ENCODE measurements around the gene MMP19.

MMP19 gene

DNA sequence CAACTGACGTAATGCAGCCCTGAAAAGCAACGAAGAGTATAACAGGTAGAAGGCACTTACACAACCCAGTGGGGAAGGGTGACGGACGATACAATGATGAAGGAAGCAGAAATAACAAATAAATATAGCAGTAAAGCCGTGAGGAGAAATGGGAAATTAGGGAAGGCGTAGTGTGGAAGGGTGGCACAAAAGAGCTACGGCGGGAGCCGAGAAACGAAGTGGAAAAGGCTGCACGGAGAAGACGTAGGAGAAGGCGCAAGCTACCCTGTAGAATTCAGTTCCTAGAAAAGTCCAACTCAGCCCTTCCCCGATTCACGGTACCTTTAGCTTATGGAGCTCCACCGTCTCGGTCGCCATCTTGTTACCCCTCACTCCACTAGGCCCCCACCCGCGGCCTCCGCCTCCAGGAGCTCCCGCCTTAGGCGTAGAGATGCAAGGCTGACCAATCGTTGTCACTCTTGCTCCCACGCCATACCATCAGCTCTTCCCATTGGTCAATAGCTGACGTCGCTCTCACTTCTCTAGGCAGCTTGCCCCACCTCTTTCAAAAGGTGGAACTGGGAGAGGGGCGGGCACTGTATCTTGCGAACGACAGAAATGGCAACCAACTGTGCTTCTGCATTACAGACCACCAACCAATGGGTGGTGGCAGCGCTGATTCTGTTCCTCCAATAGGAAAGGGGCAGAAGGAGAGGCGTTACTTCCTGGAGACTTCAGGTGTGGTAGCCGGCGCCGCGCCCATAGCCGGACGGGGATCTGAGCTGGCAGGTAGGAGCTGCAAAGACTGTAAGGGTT, 25.2 kb downstream of the MMP19 start, which contains the start of the genes ORMDL2 and SARNP:
TSS of gene ORMDL2 (plus strand) at position 697 of the 795 bp plus-strand sequence. CDS start 959 bp downstream, outside the sequence.
TSS of gene SARNP (minus strand) at position 380 of the 795 bp plus-strand sequence. CDS start at position 357, 23 bp downstream.
- H3K36me3 Mint-ChIP-seq (ENCODE audit: low read depth), result peaks cover 36% of the 10 kb centered on the region
- no peaks in the 10 kb centered on the region for H3K27me3 Mint-ChIP-seq (ENCODE audit: low read depth)
- no peak within 1 kb of the TSS for H3K4me3 Mint-ChIP-seq
- H3K9me3 Mint-ChIP-seq, result no peaks in the 10 kb centered on the region
- peaks cover 24% of the 10 kb centered on the region for H3K4me1 Mint-ChIP-seq
- TF ChIP-seq, protein P1, sequence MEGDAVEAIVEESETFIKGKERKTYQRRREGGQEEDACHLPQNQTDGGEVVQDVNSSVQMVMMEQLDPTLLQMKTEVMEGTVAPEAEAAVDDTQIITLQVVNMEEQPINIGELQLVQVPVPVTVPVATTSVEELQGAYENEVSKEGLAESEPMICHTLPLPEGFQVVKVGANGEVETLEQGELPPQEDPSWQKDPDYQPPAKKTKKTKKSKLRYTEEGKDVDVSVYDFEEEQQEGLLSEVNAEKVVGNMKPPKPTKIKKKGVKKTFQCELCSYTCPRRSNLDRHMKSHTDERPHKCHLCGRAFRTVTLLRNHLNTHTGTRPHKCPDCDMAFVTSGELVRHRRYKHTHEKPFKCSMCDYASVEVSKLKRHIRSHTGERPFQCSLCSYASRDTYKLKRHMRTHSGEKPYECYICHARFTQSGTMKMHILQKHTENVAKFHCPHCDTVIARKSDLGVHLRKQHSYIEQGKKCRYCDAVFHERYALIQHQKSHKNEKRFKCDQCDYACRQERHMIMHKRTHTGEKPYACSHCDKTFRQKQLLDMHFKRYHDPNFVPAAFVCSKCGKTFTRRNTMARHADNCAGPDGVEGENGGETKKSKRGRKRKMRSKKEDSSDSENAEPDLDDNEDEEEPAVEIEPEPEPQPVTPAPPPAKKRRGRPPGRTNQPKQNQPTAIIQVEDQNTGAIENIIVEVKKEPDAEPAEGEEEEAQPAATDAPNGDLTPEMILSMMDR (IDR thresholded peaks at IDR 0.05; ENCODE audit: unreplicated experiment in 3 of 3), result no peak
- peak within 1 kb of the TSS in 1 of 3 experiments; percentile 43 for H3K27ac Mint-ChIP-seq

DNA sequence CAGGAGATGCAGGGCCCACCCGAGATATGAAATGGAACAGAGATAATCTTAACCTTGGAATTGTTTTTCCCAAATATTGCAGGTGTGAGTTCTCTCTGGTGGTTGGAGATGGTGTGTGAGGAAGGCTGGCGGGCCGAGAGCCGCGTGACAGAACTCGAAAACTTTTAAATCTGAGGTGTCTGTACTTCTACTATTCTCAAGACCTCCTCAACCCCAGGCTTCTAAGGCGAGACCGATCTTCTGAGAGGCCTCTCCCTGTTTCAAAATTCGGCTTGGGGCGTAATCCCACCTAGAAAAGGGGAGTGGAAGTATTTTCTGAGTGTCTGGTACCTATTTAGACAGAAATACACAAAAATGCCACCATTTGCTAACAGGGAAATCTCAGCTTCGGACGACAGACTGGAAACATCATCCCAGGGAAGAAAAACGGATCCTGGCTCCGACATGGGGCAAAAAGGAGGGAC, 25.8 kb downstream of the MMP19 start:
- H3K27ac Mint-ChIP-seq, result no peak overlapping the region
- peaks cover 36% of the 10 kb centered on the region for H3K36me3 Mint-ChIP-seq (ENCODE audit: low read depth)
- no peak overlapping the region for H3K4me3 Mint-ChIP-seq
- TF ChIP-seq, protein P1 (IDR thresholded peaks at IDR 0.05; ENCODE audit: unreplicated experiment in 3 of 3), result no peak
- H3K9me3 Mint-ChIP-seq, result no peaks in the 10 kb centered on the region
- peaks cover 23% of the 10 kb centered on the region for H3K4me1 Mint-ChIP-seq
- H3K27me3 Mint-ChIP-seq (ENCODE audit: low read depth), result no peaks in the 10 kb centered on the region

DNA sequence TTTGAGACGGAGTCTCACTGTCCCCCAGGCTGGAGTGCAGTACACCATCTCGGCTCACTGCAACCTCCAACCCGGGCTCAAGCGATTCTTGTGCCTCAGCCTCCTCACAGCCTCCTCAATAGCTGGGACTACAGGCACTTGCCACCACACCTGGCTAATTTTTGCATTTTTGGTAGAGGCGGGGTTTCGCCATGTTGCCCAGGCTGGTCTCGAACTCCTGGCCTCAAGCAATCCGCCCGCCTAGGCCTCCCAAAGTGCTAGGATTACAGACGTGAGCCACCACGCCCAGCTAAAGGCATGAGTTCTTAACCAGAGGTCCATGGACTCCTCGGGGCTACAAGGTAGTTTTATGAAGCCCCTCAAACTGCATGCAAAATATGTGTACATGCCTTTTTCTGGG, 27.3 kb downstream of the MMP19 start:
- no peaks in the 10 kb centered on the region for H3K27me3 Mint-ChIP-seq (ENCODE audit: low read depth)
- H3K4me1 Mint-ChIP-seq, result peaks cover 23% of the 10 kb centered on the region
- peak overlapping the region in 1 of 3 experiments; percentile 76 for H3K4me3 Mint-ChIP-seq
- H3K27ac Mint-ChIP-seq, result no peak overlapping the region
- no peaks in the 10 kb centered on the region for H3K9me3 Mint-ChIP-seq
- peaks cover 34% of the 10 kb centered on the region for H3K36me3 Mint-ChIP-seq (ENCODE audit: low read depth)
- TF ChIP-seq, protein P1 (IDR thresholded peaks at IDR 0.05; ENCODE audit: unreplicated experiment in 3 of 3), result no peak

DNA sequence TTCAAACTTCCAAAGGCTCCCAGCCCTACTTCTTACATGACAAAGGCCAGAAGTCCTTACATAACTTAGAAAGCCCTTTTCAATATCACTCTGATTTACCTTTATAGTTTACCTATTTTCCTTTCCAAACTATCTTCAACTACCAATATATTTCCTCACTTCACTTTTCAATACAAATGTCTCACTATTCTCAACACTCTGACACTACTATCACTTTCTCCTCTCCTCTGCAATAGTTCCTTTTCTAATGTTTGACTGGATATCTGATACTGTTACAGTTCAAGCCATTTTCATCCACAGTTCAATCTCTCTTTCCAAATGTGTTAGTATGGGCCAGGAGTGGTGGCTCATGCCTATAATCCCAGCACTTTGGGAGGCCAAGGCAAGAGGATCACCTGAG, 28.5 kb downstream of the MMP19 start:
- H3K9me3 Mint-ChIP-seq, result no peaks in the 10 kb centered on the region

DNA sequence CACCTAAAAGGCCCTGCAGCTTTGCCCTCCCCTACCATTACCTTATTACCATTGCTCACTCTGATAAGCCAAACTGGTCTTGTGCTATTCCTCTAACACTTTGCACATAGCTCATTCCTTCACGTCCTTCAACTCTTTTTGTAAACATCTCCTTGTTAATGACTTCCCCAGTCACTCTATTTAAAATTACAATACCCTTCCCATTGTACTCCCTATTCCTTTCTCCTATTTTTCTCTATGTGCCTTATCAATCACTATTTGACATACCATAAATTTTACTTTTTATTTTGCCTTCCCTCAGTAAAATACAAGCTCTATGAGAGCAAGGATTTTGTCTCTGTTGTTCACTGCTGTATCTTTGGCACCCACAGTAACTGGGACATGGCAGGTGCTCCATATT, 30.6 kb downstream of the MMP19 start:
- TF ChIP-seq, protein P1 (IDR thresholded peaks at IDR 0.05; ENCODE audit: unreplicated experiment in 3 of 3), result no peak
- no peak overlapping the region for H3K4me3 Mint-ChIP-seq

More for the DNA sequence above, 28.5 kb downstream of the MMP19 start:
- Mint-ChIP-seq H3K4me3 (peak overlapping the region; percentile 7 to 54 (median 35)), H3K27me3 (ENCODE audit: low read depth) (no peaks in the 10 kb centered on the region), H3K36me3 (ENCODE audit: low read depth) (peaks cover 30% of the 10 kb centered on the region), H3K27ac (peak overlapping the region in 1 of 3 experiments; percentile 0), H3K4me1 (peaks cover 21% of the 10 kb centered on the region)
- TF ChIP-seq, protein P1 (IDR thresholded peaks at IDR 0.05; ENCODE audit: unreplicated experiment in 3 of 3), result no peak

More for the DNA sequence above, 30.6 kb downstream of the MMP19 start:
- no peaks in the 10 kb centered on the region for H3K27me3 Mint-ChIP-seq (ENCODE audit: low read depth)
- peaks cover 38% of the 10 kb centered on the region for H3K36me3 Mint-ChIP-seq (ENCODE audit: low read depth)
- peaks cover 19% of the 10 kb centered on the region for H3K4me1 Mint-ChIP-seq
- H3K27ac Mint-ChIP-seq, result peak overlapping the region in 1 of 3 experiments; percentile 3
- no peaks in the 10 kb centered on the region for H3K9me3 Mint-ChIP-seq
